Activated CD4-positive, CD25-positive, alpha-beta regulatory T cell treated with anti-CD3 and anti-CD28 coated beads, Interleukin-2, amount 50 U/mL, for 24 hours (primary cell): Measurements from ENCODE around the gene TPP2.
A peak's percentile ranks its signal among the peaks of the same experiment; 100 is the strongest.

Experiments used
- ATAC-seq, 2 donors: fragments of 150-1000 bp; cut with Tn5 transposase; one replicate each; pipeline ENCODE4 v1.10.0; 2021; ENCODE audit warnings: mild to moderate bottlenecking in 1 of 2, moderate library complexity in 1 of 2

The TPP2 gene

DNA sequence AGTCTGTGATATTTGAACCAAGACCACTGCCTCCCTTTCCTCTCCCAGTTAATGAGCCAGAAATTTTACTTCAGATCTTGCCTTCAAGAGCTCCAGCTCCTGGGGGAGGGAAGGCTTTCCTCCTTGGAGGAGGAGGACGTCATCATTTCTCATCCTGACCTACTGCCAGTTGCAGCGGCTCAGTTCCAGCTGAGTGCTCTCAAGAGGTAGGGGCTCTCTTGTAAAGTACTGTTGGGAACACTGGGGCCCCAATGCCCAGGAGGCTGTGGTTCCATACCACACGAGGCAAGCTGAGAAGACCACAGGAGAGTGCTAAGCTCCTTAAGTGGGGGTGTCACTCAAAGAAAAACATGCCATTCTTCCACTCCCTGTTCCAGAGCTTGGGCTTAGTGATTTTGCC, 61.9 kb downstream of the TPP2 start:
- no peak for ATAC-seq

DNA sequence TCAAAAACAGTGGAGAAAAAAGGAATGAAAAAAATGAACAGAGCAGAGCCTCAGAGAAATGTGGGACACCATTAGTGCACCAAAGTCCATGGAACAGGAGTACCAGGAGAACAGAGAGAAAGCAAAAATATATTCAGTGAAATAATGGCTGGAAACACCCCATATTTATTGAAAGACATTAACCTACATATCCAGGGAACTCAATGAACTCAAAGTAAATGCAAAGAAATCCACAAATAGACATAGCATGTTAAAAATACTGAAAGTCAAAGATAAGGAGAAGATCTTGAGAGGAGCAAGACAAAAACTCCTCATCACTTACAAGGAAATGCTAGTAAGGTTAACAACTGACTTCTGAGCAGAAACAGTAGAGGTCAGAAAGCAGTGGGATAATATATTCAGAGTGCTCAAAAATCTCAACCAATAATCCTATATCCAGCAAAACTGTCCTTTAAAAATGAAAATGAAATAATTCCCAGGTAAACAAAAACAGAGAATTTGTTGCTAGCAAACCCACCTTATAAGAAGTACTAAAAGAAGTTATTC, 62.5 kb downstream of the TPP2 start:
- no peak for ATAC-seq

DNA sequence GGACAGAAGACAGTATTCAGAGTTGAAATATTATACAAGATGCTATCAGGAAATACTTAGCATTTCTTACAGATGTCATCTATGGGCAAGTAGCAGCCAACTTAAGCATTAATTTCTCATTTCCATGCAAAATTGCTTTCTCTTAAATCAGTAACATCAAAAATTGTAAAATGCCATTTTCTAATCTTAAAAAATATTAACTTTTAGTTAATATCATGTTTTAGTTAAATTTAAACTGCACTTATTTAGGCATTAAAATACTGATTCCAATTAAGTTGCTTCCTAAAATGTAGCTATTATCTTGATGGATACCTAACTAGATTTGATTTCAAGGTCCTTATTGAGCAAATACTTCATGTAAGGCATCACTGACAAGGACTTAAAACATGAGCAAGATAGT, 70.2 kb downstream of the TPP2 start:
- ATAC-seq, result no peak

DNA sequence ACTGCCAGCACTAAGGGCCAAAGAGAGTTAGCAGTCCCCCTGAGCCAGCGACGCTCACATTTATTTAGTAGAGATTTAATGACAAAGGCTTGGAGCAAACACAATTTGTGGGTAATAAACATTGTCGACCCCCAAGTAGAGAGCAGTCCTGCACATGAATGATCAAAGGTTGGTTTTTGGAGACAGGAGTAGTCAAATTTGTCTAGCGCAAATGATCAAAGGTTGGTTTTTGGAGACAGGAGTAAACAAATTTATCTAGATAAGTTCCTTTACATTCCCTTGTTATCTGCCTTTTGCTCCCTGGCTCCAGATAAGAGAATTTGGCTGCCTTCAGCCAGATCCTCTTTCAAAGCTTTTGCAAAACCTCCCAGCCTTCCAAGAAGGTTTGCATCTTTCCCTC, 71.1 kb downstream of the TPP2 start:
- no peak for ATAC-seq

DNA sequence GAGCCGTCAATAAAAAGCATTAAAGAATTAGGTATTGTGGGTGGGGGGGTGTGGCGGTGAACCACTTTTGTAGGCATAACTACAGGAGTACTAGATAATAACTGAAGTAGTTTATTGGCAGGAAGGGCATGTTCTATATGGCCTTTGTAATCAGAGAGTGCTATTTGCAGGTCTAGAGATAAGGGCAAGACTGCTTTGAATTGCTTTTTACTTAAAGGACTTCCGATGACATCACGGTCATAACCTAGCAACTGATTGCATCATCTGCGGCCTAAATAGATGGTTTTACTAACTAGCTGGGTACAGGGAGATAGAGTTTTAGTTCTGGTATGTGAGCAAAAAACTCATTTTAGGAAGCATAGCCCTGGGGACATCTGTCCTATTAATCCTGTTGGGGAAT, 73.3 kb downstream of the TPP2 start:
- ATAC-seq, result no peak

DNA sequence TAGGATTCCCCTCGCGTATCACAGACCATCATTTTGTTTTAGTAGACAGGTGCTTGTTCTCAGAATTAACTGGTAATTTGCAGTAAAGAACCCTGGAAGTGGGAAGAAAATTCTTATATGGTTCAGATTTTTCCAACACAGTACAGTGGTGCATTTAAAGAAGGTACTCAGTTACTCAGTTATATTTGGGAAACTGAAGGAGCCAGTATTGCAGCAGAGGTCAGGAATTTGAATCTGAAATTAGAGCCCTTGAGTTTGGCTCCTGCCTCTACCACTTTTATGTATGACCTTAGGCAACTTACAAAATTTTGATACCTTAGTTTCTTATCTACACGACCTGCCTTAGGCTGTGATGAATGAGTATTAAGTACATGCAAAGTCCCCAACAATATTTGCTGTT, 78.3 kb downstream of the TPP2 start:
- no peak for ATAC-seq

DNA sequence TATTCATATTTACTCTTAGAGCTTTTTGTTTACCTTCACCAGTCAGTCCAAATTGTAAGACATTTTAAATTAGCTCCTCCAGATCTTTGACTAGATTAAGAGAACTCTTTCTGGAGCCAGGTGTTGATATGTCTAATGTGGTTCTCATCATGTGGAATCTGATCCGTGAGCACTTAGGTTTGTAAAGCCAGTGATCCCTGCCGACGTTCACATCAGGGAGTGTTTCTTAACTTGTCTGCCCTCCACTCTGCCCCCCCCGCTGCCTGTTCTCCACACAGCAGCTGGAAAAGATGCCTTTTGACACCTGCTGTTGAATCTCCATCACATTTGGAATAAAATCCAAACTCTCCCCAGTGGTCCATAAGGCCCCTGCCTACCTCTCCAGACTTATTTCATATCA, 80.3 kb downstream of the TPP2 start:
- no peak for ATAC-seq

DNA sequence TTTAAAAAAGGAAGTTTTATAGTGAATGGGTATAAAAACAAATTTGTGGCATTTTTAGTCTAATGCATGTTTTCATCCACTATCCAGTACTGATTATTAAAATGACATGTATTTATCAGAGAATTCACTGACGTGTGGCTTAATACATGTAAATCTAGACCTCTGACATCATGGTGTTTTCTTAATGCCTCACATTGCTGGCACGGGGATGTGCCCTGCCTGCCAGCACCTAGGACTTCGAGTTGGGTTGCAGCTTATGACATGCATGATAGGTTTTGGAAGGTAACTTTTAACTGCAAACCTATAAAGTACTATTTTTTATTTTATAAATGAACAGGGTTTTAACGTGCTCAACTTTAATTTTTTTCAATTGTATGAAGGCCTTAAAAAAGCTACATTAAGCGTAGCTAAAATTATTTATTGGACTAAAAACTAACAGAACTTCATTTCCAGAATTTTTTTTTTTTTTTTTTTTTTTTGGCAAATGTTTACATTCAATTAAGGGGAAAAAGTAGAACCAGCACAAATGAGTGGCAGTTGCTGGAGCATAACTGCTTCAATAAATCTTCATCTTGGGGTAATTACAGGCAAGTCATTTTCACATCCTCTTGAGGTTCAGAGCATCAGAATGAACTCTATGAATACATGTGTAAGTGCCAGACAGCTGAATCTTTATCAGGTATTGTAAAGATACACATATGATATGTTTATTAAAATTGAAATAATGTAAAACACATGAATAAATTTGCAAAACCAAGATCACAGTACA, 81.7 kb downstream of the TPP2 start:
- ATAC-seq, result no peak

DNA sequence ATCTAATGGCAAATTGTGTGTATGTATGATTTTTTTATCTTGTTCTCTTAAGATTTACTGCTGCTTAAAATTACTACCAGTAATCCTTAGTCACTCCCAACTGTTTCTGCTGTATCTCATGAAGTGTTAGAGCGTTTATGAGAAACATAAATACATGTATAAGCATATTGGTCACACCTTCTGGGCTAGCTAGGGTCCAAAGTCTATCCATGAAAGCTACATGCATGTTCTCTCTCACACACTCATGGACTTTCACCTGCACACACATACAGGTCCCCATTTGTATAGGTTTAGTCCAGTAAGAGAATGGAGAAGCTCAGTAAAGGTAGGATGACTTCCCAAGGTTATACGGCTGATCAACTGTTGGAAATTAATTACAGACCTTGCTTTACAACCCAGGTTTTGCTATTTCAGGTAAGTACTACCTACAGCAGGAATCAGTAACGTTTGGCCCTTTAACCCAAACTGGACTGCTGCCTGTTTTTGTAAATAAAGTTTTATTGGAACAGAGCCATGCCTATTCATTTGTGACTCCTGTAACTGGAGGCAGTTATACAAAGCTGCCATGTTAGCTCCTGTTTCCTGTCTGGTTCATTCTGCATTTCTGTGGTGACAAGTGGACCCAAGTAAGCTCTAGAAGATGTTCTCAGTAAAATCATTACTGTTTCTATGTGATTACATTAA, 82.8 kb downstream of the TPP2 start:
- ATAC-seq, result no peak

DNA sequence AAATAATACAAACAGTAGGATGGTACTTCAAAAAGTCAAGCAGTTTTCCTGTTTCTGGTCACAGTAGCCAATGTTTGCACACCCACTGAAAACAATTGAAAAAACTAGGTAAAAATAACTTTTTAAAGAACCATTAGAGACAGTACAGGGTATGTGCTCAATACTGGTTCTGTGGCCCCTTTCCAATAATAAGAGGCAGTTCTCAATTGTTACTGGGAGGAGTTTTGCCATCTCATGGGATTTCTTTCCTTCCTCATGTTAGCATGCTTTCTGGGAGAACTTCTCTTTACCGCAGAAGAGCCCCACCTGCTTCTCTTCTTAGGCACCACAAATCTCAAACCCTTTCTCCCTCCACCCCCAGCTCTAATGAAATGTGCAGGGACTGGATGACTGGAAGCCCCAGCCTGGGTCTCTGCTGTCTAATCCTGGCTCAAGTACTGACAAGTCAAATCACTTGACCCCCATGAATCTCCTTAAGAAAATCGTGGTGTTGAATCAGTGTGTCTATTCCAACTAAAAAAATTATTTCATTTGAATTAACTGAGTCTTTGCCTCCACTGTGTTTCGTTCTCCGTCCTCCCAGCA, 83.4 kb downstream of the TPP2 start:
- no peak for ATAC-seq

DNA sequence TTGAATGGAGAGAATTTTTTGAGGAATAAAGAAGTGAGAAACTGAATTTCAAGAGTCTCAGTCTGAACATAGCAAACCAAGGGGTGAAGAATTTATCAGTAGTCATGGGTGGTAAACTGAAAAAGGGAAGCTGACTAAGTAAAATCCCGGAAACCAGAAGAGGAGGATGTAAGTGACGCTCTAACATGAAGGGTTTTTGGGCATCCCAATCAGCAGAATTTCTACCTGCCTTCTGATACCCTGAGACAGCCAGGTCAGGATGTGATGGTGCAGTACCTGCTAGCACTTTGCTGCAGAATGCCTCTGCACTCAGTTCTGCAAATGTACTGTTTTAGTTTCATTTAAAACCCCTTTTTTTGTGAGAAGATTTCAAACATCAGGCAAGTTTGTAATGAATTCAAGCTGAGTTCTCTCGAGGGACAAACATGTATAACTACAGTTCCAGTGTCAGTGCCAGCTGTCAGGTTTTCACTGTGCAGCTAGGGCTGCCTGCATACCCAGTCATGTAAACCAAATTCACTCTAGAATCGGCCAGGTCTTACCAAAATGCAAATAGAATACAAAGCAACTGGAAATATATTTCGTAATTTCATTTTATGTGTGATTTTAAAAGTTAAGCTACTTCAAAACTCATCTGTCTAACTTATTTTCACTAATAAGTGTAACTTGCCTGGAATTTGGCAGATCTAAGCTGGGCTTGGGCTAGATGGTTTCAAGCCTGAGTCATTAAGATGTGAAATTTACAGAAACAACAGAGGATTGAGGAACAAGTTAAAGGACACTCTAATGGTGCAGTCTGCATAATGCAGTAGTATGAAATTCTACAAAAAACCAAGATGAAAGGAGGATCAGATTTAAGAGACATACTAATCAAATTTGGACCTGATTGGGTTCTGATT, 84.3 kb downstream of the TPP2 start:
- ATAC-seq, result peak; percentile 35 to 53

DNA sequence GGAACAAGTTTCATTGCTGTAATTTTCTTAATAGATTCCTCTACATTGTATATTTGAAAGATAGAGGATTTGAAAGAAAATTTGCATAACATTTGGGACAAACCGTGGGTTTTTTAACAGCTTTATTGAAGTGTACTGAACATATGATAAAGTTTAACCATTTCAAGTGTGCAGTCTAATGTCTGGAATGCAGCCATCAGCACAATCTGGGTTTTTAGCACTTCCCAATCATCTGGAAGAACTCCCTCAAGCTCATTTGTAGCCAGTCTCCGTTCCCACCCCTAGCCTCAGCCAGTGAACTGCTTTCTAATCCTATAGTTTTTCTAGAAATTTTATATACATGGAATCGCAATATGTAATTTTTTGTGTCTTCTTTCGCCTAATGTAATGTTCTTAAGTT, 85.4 kb downstream of the TPP2 start:
- no peak for ATAC-seq

DNA sequence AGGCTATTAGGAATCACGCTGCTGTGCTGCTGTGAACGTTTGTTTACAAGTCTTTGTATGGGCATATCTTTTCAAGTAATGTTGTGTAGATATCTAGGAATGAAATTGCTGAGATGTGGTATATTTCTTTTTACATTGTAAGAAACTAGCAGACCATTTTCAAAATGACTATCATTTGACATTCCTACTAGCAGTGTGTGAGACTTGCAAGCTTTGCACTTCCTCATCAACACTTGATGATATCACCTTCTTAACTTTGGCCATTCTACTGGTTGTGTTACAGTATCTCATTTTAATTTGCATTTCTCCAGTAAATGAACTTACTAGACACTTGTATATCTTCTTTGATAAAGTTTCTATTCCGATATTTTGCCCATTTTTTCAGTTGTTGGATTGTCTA, 85.9 kb downstream of the TPP2 start:
- no peak for ATAC-seq

DNA sequence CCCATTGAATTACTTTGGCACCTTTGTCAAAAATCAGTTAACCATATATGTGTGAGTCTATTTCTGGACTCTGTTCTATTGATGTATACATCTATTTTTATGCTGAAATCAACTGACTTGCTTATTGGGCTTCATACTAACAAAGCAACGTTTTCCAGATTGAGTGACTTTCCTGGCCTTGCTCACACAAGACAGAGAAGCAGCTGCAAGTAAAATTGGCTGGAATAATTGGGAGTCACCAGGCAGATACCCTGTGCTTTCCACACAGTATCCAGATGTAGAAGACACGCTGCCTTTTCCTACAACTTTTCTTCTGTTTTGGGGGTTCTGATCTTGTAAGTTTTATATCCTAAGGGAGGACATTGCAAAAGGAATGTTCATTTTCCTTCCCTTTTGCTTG, 86.9 kb downstream of the TPP2 start:
- ATAC-seq, result no peak

DNA sequence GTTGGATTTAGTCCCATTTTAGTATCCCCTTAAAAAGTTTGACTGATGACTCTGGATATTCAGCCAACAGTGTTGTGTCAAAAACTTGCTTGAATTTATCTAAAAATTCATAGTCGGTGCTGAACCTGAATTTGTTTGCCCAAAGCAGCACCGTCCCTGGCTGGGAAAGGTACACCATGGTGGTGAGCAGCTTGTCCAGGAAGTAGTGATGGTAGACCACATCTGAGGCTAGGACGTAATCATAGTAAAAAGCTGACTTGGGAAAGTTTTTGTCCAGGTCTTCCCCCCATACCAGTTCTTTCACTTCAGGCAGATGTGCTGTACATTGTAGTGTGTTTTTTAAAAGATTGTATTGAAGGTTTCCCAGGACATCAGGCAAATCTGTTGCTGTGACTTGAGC, 89.2 kb downstream of the TPP2 start:
- ATAC-seq, result no peak

DNA sequence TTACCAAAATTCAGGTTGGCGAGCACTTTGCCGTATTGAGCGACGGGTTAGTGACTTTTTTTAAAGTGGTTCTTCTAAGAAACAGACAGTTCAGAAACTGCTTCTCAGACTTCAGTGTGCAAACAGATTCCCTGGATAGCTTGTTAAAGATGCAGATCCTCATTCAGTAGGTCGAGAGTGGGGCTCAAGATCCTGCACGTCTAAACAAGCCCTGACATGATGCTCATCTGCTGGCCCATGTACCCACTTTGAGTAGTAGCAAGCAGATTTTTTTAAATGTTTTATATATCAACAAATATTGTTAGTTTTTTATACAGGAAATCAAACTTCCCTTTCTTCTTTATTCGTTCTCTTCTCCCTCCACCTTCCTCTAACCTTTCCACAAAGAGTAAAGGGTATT, 90.7 kb downstream of the TPP2 start:
- no peak for ATAC-seq

DNA sequence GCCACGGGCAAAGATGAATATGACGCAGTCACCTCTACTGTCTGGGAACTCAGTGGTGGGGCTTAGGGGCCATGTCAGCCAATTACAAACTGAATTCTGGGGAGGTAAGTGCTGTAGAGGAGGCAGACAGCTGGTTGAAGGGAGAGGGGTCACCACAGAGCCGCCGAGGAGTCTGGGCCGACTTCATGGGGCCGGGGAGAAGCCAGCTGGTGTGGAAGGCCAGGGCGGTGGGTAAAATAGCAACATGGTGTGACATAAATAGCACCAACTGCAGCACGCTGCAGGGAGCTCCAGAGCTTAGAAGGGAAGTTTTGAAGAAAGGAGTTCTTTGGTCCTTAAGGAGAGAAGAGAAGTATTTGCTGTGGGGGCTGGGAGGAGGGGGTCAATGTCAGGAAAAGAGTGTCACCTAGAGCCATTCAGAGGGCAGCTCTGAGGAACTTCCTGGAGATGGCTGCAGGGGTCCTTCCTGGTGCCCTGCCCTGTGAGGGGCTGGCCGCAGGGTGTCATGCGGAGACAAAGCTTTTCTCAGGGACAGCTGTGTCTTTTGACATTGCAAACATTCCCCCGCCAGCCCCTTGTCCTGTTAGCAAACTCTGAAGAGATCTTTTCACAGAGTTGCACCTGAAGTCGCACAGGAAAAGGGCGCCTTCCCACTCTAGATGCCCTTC, 91.7 kb downstream of the TPP2 start:
- no peak for ATAC-seq

DNA sequence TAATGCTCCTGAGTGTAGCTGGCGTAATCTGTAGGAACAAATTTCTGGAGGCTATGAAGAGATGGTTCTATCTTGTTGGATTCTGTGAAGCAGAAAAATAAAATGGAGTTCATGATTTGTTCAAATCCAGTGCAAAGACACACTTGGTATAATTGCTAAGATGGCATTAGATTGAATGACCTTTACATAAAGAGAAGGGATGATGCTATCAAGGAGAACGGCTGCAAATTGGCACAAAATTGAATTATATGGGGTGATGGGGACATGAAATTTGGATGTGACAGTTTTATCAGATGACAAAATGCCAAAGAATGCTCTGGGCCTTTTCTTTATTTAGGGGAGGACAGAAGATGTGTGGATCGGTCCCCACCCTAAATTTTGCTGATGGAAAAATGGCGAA, 94.1 kb downstream of the TPP2 start:
- no peak for ATAC-seq

DNA sequence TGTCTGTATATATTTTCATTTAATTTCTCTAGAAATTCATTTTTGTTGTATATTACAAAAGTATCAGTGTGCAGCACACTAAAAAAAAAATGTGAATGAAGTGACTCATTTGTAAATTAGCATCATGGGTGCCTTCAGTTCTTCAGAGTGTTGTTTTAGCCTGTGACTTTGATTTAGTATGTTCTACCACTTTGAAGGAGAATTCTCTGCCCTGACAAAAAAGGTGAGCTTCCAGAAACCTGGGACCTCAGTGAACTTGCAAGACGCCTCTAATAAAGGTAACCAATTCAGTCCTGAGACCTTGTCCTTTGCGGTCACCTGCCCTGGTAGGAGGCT, 95.7 kb downstream of the TPP2 start:
- no peak for ATAC-seq

DNA sequence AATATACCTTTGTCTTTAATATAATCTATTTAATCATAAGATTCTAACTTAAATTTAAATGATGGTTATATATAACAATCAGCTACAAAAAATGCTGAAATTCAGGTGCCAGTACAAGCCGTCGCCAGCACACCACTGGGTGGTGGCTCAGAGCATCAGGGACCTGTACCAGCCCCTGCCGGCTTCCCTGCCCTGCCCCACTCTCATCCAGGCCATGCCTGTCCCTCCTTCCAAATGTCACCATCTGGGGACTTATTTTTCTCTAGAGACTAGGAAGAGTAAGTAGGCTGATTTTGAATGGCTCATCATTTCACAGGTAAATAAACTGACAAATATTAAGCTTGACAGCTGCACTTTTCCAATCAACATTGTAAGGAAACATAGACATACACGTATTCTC, 96.5 kb downstream of the TPP2 start:
- no peak for ATAC-seq

DNA sequence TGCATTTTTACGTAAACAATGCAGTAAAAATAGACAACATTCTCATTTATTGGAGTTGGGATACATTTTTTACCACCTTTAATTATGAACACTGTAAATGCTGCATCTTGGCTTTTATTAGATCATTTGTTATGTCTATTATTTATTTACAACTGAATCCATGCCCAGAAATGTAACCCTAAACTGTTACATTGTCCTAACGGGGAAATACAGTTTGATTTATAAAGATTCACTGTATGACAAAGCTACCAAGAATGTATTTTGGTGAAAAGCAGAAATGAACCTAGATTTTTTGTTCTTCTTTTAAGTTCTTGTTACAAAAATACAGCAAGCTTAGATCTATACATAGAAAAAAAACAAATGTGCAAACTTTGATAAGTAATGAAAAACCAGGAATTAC, 97.0 kb downstream of the TPP2 start:
- ATAC-seq, result no peak

DNA sequence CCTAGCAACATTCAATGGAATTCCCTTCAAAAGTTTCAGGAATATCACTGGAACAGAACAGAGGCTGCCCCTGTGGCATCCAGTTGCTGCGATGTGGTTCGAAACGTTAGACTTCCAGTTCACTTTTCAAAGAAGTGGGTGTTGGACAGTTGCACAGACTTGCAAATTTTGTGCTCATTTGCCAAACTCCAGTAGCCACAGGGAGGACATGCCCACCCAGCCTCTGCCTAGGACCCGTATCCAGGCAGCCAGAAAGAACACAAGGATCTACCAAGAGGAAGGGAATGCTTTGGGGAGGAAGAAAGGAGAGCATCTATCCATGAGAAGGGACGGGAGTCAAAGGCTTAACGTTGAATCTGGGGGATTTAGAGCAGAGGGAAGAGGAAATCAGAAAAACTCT, 98.2 kb downstream of the TPP2 start, which contains the start of gene METTL21C:
METTL21C (minus strand) TSS at position 108 of the 400 bp plus-strand sequence. CDS start 546 bp downstream, outside the sequence.
- ATAC-seq, result no peak
